Activated CD4-positive, alpha-beta T cell treated with anti-CD3 and anti-CD28 coated beads, Interleukin-2, amount 50 U/mL, for 48 hours (primary cell): ENCODE measurements around the gene SLC43A1.

ENCODE experiments used
- DNase-seq, 2 experiments: peaks; one replicate each; pipeline ENCODE4 v3.0.0-alpha.2; 2020

The SLC43A1 gene

DNA sequence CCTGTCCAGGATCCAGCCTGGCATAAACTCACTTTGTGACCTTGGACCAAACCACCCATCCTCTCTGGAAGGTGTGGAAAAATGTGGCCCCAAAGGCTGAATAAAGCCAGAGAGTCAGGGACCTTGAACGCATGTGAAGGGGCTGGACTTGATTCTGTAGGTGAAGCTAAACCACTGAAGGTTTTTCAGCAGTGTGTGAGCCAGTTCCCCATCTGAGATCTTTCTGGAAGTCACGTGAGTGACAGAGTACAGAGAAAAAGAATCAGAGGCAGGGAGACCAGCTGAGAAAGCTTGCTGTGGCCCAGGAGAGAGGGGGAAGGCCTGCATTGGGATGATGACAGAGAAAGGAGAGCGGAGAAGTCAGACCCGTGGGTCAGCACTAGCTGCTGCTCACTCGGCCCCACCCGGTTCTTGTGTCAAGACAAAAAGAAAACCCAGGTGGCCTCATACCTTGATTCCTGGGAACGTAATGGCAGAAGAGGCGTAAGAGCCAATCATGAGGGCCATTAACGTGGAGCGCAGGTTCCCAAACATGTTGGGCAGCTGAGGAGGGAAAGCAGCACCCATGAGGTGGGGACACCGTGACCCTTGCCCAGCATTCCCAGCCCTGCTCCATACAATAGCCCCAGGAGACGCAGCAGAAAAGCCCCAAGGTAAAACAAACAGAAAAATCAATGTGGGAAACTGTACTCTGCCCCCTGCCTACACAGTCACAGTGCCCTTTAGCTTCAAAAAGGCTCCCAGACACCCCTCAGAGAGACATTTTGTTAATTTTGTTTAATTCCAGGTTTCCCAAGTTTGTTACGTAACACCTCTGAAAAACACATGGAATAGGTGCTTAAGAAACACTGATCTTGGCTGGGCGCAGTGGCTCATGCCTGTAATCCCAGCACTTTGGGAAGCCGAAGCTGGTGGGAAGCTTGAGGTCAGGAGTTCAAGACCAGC, 17.9 kb downstream of the SLC43A1 start:
- no peak for DNase-seq

DNA sequence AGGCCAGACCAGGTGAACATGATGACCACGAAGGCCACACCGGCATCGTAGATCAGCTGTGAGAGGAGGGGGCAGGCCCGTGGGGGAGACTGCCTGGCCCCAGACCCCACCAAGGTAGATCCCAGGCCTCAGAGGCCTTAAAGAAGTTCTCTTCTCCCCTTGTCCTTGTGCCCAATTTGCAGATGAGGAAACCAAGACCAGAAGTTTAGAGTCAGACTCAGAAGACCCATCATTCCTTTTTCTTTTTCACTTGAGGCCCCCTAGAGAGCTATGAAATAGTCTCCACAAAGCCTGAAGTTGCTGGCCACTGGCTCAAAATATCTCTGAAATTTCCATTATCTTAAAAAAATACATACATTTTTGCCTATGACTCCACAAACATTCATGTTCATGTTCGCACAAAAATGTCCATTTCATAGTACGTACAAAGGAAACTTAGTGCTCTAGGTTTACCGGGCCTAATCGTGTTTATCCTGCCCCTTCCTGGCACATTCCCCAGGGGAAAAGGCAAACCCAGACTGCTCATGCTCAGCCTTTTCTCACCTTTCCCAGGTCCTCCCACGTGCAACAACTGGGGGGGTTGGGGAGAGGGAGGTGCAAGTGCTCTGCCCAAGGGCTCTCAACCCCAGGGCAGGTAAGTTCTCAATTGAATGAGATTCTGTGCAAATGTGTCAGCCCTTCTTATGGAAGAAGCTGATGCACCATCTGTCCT, 19.2 kb downstream of the SLC43A1 start:
- DNase-seq, result no peak

DNA sequence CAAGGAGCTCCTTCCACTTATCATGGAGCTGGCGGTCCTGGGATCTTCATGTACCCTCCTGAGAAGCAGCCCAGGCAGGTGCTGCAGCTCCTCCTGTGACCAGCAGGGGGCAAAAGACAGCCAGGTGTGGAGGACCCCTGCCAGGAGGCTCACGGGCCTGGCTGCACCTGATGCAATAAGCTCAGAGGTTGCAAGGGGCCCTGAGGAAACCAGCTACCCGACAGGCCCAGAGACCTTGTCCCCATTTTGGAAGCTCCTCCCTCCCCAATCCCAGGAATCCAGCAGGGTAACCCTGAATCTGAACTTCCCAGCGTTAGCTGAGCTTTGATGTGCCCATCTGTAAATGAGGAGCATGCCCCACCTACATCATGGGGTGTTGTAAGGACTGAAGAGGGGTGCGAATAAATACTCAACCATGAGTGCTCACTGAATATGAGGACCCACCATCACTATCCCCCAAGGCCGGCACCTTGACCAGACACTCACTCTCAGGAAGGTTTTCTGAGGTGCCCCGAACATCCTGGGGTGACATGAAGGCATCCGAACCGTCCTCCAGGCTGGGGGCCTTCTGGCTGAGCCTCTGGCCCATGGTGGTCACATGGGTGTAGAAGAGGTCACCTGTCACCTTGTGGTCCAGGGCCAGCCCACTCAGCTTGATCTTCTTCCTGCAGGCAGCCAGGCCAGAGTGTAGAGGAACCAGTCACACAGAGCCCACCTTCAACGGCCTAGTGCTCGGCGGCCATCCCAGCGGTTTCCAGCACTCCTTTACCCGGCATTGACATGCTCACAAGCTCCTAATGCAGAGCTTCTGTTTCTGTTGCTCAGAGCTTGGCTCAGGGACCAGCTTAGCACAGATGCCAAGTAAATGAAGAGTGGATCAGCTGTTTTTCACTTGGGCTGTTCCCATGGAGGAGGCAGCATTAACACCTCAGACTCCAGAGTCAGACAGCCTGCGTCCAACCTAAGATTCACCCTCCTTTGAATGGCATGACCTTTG, 21.7 kb downstream of the SLC43A1 start:
- peak; percentile 78 to 81 for DNase-seq

DNA sequence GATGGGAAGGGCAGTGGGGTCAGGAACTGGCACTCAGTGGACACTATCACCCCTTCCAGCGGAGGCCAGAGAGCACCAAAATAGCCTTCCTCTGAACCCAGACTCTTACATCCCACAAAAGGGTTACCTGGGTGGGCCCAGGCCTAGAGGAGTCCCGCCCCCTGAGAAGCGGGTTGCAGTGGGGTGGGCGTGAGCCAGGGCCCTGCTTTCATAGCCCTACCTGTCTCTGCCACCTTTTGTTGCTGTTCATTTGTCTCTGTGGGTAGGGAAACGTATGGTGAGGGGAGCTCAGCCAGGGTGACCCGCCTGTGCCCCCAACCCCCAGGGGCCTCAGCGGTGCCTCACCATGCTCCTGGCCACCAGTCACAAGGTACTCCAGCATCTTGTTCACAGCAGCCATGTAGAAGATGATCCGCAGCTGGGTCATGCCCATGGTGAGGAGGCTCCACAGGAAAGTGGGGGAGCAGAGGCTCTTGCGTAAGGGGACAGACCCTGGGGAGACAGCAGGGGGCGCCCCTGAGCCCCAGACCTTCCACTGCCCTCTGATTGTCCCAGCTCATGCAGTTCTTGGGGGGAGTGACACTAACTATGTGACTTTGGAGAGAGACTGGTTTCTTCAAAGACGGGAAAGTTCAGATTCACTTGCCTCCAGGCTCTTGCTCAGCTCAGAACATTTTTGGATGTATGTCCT, 24.0 kb downstream of the SLC43A1 start:
- DNase-seq, result peak; percentile 68 to 72

- DNase-seq, result no peak
These were observed 24.9 kb downstream of the SLC43A1 start for GRCh38 chr11:57490456-57491248.

DNA sequence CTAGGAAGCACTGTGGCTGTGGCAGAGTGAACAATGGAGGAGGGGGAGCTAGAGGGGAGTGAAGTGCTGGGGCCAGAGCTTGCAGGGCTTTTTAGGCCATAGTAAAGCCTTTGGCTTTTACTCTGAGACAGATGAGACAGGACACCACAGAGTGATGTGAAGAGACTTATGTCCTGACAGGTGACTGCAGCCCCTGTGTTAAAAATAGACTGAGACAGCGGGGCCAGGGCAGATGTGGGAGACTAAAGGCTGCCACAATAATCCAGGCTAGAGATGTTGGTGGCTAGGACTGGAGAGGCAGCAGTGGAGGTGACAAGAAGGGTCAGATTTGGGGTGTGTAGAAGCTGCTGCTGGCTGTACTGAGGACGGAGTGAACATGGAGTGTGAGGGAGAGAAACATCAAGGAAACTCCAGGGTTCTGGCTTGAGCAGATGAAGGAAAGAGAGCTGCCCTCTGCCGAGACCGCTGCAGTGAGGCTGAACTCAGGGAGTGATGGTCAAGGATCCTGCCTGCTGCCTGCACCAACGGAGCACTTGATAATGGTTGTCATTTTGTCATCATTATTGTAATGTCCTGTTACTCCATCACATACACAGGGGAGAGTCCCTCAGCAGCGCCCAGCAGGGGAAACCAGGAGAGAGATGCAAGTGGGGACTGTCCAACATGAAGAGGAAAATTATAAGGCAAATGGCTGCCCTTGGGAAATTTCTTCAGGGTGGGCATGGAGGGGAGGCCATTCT, 27.4 kb downstream of the SLC43A1 start:
- no peak for DNase-seq

DNA sequence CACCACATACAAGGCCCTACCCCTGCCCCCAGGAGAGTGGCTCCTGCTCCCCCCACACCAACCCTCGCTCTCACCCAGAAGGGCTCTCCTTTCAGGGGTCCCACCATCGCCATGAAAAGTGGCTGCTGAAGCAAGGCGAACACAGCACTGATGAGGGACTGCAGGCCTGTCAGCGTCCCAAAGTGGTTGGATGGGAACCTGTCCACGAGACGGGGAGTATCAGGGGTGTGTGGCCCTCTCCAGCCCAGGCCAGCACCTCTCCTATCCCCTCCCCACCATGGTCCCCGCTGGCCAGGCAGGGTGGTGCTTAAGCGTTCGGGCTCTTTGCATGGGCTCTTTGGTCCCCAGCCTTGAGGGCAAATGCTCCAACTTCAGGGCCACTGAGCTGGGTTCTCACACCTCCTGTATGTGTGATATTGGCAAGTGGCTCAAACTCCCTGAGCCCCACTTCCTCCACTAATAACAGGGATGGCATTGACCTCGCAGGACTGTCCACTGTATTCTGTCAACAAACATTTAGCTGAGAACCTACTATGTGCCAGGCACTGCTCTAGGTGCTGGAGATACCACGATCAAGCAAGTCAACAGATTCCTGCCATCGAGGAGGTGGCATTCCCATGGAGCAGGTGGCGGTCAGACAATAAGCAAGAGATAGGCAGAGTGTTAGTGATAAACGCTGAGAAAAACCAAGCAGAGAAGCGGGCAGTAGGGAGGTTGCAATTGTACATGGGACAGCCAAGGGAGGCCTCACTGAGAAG, 28.3 kb downstream of the SLC43A1 start:
- no peak for DNase-seq

GRCh38 chr11:57485217-57485990, 30.1 kb downstream of the SLC43A1 start:
- DNase-seq, result no peak

- DNase-seq, result no peak
These were observed 31.3 kb downstream of the SLC43A1 start for GRCh38 chr11:57484141-57484710.

- no peak for DNase-seq
These were observed 32.0 kb downstream of the SLC43A1 start for GRCh38 chr11:57483562-57483918.

DNA sequence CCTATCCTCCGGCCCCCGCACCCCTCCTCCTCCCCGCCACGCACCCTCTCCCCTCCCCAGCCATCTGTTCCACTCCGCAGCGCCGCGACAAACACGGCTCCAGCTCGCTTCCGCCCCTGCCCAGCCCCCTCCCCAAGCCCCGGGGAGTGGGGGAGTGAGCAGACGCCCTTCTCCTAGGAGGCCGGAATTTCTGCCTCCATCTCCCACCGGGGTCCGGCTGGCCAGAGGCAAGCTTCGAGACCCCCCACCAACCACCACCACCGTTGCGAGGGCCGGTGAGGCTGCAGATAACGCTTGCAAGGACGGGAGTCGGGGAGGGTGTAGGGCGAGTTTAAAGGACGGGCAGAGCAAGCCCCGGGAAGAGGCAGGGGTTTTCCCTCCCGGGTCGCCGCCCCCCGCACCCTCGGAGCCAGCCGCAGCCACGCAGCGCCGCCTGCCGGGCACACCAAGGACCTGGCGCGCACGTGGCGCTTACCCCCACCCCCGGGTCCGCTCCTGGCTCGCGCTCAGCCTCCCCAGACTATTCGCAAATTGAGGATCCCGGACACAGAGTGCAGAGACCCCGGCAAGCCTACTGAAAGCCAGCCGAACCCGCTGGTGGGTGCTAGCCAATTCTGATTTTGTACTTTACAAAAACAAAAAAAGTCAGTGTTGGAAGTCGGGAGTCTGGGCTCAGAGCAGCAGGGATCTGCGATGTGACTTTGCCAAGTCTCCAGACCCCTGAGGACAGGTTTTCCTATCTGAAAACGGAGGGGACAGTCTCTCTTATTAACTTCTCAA, 32.5 kb downstream of the SLC43A1 start:
- peak; percentile 65 to 72 for DNase-seq

DNA sequence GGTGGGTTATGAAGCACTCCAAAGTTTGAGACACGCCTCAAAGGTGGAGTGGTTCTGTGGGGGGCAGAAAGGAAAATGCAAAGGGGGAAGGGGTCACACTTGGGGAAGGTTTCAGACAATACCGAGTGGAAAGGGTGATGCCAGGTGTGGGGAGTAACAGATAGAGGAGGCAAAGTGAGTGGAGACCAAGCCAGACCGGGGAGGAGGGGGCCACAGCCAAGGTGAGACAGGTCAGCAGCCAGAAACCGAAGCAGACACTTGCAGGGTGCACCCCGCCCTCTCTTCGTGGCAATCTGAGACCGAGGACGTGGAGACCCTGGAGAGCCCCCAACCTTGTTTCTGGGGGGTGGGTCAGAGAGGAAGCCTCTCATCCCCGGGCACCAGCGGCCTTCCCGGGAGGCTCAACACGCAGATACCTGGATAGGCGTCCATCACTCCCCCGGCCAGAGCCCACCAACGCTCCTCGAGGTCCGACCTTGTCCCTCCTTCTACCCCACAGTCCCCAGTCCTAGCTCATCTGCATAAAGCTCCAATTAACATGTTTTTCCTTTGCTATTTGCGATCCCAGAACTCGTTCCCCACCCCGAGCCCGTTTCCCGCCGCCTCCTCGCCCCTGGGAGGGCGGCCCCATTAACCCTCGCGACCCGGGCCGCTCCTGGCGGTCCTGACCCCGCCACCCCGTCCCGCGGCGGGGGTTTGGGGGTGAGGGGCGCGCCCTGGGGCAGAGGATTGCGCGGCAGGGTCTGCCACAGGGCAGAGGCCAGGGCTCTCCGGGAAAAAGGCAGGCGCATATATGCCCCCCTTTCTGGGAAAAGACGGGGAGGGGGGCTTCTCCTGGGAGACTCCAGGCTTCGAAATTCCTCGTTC, 33.4 kb downstream of the SLC43A1 start:
- no peak for DNase-seq

DNA sequence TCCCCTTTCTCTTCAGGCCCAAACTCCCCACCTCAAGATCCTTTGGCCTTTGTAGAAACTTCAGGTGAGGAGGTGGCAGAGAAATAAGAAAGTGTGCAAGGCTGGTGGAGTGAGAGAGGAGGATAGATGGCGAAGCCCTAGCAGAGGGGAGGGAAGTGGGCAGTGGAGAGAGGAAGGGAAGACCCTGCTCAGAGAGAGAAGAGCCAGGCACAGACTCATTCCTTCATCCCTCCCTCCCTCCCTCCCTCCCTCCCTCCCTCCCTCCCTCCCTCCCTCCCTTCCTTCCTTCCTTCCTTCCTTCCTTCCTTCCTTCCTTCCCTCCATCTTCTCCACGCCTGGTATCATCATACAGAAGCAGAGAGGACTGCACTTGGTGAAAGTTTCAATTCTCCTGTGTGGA, 34.2 kb downstream of the SLC43A1 start:
- DNase-seq, result no peak

GRCh38 chr11:57480409-57481137, 34.9 kb downstream of the SLC43A1 start:
- peak; percentile 85 to 87 for DNase-seq

GRCh38 chr11:57479911-57480310, 35.6 kb downstream of the SLC43A1 start:
- no peak for DNase-seq

DNA sequence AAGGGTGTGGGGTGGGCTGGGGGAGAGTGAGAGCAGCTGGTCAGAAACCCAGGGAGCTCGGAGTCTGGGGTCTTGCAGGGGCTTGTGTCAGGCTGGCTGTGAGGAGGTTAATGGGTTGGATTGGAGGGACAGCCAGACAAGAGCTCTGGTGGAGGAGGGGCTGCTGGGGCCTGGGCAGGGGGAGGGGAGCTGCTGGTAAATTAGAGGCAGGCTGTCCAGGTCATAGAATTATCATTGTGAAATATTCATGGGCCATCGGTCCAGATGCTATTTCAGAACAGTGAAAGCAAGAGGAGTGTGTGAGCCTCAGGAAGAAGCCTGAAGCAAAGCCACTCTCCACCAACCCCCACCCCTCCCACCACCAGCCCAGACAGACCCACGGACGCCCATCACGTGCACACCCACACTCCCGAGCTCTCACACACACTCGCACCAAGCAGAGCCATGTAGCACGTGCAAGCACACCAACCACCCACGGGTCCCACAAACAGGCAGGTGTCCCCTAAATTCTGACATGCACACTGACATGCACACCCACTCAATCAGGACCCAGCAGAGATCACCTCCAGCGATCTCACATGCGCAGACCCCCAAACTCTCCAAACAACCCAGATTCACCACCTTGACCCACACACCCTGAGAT, 36.4 kb downstream of the SLC43A1 start:
- DNase-seq, result no peak
